HG02642 (cell line): ENCODE results near the gene TMEM150B.

Experiments used
- ATAC-seq: cut with Tn5 transposase; IDR thresholded peaks from one replicate; pipeline ENCODE4 v1.9.1; 2021; ENCODE audit warnings: mild to moderate bottlenecking; ENCODE audit not compliant: unreplicated experiment, poor library complexity

The TMEM150B gene

GRCh38 chr19:55309448-55309847 is 15.7 kb downstream of the TMEM150B start:
- ATAC-seq: no peak

- ATAC-seq: no peak
Observed at GRCh38 chr19:55308281-55308680, 16.9 kb downstream of the TMEM150B start.

- no peak for ATAC-seq
Observed at GRCh38 chr19:55306712-55307111, 18.4 kb downstream of the TMEM150B start.

GRCh38 chr19:55305983-55306562 is 19.1 kb downstream of the TMEM150B start:
- no peak for ATAC-seq

- ATAC-seq: no peak
Observed at GRCh38 chr19:55305491-55305890, 19.6 kb downstream of the TMEM150B start.

GRCh38 chr19:55304980-55305379 is 20.2 kb downstream of the TMEM150B start:
- no peak for ATAC-seq

- no peak for ATAC-seq
Observed at GRCh38 chr19:55304279-55304978, 20.7 kb downstream of the TMEM150B start.

GRCh38 chr19:55303477-55303876 is 21.7 kb downstream of the TMEM150B start:
- no peak for ATAC-seq

- no peak for ATAC-seq
Observed at GRCh38 chr19:55302318-55302703, 22.8 kb downstream of the TMEM150B start.

- ATAC-seq: peak; percentile 81
Observed at GRCh38 chr19:55301459-55302317, 23.5 kb downstream of the TMEM150B start.

- ATAC-seq: no peak
Observed at GRCh38 chr19:55300886-55301458, 24.2 kb downstream of the TMEM150B start.

- ATAC-seq: no peak
Observed at GRCh38 chr19:55299991-55300390, 25.1 kb downstream of the TMEM150B start.

- ATAC-seq: no peak
Observed at GRCh38 chr19:55297267-55297666, 27.9 kb downstream of the TMEM150B start.

- no peak for ATAC-seq
Observed at GRCh38 chr19:55289117-55289796, 35.9 kb downstream of the TMEM150B start.

GRCh38 chr19:55287361-55288079 is 37.6 kb downstream of the TMEM150B start:
- ATAC-seq: no peak

- no peak for ATAC-seq
Observed at GRCh38 chr19:55285229-55285890, 39.8 kb downstream of the TMEM150B start.

GRCh38 chr19:55284405-55285058 is 40.6 kb downstream of the TMEM150B start:
- no peak for ATAC-seq

- no peak for ATAC-seq
Observed at GRCh38 chr19:55283548-55284377, 41.4 kb downstream of the TMEM150B start, which contains the start of gene BRSK1. Gene BRSK1, plus strand, starts transcription at chr19:55283997. Its CDS starts 446 bp downstream, at chr19:55284443.
